ENCODE measurements around the gene LIN7A.
A peak's percentile ranks its signal among the peaks of the same experiment; 100 is the strongest.
"Not testable (repeated sequence)": the region's sequence is repeated elsewhere in the genome, so short reads cannot be mapped to it uniquely, and the experiment has no call there.

Gene LIN7A

DNA sequence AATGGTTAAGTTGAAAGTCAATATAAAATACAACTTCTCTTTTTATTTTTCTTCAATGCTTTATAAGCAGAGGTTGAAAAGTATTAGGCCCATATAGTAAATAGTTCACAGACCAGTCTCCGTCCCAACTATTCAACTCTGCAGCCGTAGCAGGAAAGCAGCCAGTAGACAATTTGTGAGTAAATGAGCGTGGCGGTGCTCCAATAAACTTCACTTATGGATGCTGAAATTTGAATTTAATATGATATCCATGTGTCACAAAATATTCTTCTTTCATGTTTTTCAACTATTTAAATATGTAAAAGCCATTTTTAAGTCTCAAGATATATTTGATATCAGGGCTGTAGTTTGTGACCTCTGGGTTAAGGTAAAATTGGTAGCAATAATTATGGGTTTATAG is 17.7 kb downstream of the LIN7A start:
- no peak for DNase-seq

DNA sequence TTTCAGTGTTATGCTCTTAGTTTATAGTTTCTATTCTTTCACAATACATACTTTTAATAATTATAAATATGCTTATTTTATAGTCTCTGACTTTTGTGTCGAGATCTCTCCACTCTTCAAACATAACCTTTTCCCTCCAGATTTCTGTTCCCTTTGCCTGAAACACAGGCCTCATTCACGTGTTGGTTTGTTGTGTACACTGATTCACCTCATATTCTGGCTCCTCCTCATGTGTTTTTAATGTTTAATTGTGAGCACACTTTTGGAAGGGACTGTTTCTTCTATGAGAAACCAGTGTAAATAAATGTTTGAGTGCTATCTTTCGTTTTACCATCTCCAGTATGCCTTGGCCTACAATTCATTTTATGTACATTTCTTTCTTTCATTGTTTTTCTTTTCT is 20.1 kb downstream of the LIN7A start:
- DNase-seq: no peak

DNA sequence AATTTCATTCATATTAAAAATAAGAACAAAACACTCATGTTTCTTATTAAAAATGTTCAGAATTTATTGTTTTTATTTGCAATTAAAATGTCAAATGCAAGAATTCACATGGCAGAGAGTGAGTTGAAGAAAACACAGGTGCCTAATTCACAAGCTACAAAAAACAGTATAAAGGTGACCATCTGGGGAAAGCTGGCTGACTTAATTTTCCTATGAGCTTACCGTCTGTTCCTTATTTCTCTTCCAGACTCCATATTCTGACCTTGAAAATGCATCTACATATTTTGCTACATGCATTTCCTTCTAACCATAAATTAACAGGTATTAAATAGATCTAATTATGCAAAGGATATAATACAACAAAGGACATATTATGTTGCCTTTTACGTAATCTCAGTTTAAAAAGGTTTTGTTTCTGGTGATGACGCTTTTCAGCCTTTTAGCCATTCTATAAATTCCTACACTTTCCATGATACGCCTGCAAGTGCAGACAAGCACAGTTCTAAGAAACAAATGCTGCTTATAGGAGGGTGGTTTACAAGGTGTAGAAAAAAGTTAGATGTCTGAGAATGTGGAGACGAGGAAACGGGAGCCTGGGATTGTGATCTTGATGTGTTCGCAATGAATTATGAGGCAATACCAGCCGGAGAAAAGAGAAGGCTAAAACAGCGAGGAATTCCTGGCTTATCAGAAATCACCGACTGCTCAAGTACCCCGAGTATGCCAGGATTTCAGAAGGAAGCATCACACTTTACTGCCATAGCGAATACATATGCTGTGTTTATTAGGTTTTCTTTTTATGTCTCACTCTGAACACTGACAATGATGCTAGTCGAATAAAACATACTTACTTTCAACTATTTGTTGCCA is 24.6 kb downstream of the LIN7A start:
- DNase-seq: no peak

DNA sequence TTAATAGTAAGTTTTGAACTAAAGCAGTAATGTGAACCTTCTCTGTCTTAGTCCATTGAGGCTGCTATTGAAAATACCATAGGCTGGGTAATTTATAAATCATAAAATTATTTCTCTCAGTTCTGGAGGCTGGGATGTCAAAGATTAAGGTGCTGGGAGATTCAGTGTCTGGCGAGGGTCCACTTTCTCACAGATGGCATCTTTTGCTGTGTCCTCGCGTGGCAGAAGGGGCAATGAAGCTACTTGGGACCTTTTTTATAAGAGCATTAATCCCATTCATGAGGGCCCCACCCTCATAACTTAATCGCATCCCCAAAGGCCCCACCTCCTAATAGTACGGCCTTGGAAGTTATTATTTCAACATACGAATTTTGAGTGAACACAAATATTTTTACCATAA is 28.4 kb downstream of the LIN7A start:
- DNase-seq: no peak

DNA sequence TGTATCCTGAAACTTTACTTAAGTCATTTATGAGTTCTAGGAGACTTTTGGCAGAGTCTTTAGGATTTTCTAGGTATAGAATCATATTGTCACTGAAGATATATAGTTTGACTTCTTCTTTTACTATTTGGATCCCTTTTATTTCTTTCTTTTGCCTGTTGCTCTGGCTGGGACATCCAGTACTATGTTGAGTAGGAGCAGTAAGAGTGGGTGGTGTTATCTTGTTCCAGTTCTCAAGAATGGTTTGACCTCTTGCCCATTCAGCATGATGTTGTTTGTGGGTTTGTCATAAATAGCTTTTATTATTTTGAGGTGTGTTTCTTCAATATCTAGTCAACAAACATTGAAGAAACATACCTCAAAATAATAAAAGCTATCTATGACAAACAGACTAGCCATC is 35.0 kb downstream of the LIN7A start:
- DNase-seq: no peak

DNA sequence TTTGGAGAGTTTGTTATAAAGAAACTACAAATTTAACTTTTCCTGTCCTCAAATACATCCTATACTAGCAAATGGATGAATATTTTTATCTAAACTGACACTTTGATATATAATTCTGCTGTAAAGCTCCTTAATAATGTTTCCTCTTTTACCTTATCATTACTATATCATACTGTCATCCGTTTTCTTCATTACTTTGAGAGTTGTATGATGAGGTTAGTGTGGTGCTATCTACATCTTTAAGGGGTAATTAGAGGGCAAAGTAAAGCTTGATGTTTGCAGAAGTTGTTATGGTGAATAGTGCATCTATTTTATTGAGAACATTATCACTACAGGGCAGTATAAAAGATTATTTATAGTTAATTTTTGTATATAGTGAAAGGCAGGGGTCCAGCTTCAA is 36.1 kb downstream of the LIN7A start:
- no peak for DNase-seq

DNA sequence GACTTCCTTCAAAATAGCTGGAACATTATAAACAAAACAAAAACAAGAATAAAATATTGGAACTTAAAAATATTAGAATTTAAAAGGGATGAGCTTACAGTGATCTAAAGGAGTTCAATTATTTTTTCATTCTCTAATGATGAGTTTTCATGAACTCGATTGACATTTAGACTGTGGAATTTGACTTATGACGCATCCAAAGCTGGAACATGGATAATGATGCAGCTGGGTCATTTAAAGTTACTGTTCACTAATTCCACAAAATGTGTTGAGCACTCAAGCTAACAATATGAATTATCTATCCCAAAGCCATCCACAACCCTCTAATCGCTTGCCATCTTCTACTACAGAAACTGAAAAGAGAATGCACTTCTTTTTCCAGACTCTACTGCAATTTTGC is 42.5 kb downstream of the LIN7A start:
- no peak for DNase-seq

DNA sequence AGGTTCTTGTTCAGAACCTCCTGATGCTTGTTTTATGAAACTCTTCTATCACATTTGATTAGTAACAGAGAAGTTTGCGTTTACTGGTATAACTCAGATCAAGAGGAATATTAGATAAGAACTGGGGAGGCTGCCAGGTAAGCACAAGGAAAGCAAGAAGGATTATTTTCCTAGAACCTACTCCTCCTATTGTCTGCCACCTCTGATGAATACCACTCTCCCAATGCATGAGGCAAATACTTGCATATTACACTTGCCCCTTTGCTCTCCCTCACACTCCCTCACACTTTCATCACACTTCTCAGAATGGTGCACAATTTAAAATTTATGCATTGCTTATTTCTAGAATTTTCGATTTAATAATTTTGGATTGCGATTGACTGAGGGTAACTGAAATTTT is 43.6 kb downstream of the LIN7A start:
- no peak for DNase-seq

DNA sequence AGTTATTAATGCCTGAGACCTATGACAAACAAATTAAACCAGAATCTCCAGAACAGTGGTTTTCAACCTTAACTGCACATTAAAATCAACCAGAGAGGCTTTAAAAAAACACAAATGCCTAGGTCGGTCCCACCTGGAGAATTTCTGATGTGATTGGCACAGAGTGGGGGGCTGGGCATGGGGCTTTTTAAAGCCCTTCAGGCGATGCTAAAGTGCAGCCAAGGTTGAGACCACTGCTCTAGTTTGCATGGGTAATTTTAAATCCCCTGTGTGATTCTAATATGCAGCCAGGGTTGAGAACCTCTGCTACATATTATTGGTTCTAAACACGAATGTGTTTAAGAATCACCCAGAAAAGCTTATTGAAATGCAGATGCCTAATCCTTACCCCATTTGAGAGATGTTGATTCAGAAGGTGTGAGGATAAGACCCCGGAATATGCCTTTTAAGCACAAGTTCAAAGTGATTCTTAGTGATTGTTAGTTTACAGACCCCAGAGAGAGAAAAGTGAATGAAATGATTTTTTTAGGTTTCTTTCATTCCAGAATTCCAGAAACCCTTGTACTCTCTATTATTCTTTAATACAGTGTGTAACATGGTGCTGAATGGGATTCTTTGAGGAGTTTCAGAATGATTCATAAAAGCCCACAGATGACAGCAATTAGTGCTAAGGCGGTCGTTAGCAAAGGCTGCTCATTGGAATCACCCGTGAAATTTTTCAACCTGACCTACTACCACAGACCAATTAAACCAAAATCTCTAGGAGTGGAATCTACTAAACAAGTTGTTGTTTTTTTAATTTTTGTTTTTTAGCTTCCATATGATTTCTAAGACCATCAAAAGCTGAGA is 44.9 kb downstream of the LIN7A start:
- no peak for DNase-seq

DNA sequence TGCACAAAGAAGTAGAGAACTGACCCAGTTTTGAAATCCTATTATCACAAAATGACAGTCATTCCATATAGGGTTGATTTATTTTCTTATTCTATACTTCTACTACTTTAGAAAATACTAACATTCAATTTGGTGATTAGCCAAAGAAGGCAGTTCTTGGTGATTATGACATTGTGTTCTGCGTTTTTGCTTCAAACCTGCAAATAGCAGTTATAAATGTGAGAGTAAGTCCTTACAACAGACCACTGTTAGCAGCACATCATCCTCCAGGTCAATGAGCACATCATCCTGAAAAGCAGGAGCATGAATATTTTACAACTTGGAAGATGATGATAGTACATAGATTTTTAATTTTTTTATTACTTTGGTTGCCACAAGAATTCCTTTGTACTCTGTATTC is 53.1 kb downstream of the LIN7A start:
- DNase-seq: no peak

DNA sequence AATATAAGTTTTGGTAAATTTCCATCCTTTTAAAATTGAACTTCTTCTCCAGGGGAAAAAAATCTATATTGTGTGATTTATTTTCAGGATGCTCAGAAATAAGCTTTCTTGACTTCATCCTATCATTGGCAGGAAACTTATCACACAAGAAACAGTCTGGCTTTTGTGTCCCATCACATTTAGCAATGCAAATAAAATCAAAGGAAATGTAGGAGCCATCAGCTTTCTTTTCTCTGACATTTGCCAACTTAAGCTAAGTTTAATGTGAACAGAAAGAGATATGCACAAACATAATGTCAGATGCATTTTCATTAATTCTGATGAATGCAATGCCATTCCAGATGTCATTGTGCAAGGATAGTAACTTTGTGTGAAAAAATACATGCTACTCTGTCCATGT is 56.6 kb downstream of the LIN7A start:
- no peak for DNase-seq

DNA sequence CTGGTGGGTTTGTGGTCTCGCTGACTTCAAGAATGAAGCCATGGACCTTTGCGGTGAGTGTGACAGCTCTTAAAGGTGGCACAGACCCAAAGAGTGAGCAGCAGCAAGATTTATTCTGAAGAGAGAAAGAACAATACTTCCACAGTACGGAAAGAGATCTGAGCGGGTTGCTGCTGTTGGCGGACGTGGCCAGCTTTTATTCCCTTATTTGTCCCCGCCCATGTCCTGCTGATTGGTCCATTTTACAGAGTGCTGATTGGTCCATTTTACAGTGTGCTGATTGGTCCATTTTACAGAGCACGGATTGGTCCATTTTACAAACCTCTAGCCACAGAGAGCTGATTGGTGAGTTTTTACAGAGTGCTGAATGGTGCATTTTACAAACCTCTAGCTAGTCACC is 59.3 kb downstream of the LIN7A start:
- DNase-seq: not testable (repeated sequence)

DNA sequence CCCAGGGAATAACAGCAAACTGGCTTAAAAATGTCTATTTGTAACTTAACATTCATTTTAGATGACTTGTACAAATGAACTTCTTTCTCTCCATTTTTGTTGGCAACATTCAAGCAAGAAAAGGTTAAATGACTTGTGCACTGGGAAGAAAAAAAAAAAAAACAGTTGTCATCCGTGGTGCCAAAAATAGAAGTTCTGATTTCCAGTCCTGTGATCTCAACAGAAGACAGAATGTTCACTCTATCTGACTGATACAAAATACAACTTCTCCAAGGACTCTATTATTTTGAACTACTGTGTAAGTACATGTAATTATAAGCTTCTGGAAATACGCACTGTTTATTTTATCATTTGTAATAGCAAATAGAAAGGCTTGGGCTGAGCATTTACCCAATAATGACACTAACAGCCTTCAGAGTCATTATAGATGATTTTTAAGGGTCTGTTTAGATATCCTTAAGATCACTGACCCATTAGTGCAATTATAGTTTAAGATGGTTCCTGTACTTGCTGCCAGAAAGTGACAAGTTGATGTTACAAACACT is 59.9 kb downstream of the LIN7A start:
- no peak for DNase-seq

DNA sequence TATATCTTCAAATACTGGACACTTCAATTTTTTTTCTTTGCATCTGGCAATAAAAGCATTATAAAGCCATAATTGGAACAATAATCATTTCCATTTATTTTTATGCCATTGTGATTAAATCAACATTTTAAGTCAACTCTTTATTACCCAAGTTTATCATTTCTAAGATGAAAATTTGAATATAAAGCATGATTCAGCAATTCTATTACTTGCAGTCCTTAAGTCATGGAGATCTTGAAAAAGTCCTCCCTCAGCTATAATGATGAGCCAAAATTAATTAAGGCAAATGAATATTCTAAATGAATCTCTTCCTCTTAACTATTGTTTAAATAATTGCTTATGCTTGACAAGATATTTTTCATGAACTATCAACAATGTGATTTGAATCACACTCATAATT is 65.7 kb downstream of the LIN7A start:
- DNase-seq: no peak

DNA sequence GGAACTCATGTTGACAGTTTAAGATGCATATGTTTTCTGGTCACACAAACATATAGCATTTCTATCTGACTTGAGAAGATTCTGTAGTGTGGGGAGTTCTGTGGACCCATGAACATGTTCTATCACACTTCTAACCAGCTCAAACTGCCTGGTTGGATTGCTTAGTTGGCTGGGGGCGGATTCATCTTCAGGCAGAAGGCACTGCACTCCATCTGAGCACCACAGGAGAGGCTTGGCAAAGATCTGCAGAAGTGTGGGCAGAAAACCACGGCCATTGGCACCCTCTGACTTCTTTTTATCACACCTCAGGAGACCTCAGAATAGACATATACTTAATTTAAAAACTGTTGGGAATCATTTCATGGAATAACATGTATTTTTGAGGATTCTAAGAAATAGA is 68.5 kb downstream of the LIN7A start:
- peak in 1 of 51 donors; percentile 4 for DNase-seq

DNA sequence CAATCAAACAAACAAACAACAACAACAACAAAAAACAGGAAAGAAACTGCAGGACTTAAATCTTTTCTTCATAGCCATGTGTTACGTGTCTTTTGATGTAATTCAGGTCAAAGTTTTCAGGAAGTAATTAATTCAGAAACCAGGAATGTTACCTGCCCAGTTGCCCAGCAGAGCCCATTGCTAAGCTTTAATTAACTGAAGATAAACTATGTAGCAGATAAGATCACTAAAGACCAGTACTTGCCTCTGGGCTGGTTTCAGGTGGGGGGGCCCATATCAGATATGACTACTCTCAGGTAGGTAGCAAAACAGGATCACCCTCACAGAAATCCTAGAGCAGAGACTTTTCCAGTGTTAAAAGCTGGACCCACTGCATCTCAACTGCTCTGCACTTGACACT is 69.2 kb downstream of the LIN7A start:
- DNase-seq: no peak

DNA sequence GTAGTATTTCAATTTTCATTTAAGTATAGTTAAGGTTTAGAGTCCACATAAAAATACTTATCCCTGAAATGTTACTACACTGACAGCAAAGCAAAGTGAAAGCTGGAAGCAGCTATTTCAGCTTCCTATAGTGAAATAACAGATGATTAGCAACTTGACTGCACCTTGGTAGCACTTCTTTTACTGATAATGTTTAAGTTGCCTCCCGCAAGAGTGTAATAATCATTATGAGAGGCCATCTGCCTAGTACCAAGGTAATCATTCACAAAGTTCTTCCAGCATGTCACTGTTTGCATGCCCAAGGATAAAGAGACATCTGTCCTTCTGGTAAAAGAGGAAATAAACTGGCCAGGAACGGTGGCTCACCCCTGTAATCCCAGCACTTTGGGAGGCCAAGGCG is 69.8 kb downstream of the LIN7A start:
- no peak for DNase-seq

DNA sequence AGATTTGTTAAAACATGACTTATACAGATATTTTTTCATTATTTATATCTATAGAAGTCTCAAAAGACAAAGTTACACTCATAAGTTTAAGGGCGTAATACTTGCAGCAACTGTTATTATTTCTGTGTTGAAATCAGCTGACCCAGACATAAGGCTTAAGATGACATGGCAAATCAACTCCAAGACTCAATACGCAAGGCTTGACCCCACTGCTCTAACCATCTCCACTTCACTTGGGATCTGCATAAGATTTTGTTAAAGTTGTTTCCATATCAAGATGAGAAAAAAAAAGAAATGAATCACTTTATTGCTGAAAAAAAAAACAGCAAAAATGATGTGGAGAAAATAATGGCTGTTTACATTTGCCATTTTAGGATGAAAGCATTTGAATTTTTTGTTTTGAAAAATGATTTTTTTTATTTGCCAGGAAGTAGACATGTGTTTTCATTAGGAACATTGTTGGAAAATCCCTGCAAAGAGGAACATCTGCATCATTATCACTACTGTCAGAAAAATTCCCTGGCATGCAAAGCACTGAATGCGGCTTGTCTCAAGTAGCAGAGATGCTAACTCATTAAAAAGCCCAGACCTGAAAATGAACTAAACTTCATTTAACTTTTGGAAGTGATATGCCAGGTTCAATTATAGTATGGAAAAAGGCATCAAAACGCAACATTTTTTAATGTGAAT is 73.5 kb downstream of the LIN7A start:
- DNase-seq: no peak

DNA sequence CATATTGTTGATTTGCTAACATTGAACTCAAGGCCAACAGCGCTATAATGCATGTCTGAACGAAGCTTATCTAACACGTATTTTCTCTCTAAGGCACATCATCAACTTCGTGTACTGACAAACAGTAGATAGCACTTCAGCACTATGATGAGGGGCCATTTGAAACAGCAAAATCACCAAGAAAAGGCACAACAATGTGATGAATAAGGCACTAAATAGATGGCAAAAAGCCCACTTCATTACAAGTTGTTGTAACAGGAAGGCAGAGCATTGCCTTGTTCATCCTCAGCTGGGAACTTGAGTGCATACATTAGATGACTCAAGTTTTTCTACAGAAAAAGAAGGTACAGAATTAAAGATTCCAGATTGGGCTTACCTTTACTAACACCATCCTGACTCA is 75.2 kb downstream of the LIN7A start:
- no peak for DNase-seq

DNA sequence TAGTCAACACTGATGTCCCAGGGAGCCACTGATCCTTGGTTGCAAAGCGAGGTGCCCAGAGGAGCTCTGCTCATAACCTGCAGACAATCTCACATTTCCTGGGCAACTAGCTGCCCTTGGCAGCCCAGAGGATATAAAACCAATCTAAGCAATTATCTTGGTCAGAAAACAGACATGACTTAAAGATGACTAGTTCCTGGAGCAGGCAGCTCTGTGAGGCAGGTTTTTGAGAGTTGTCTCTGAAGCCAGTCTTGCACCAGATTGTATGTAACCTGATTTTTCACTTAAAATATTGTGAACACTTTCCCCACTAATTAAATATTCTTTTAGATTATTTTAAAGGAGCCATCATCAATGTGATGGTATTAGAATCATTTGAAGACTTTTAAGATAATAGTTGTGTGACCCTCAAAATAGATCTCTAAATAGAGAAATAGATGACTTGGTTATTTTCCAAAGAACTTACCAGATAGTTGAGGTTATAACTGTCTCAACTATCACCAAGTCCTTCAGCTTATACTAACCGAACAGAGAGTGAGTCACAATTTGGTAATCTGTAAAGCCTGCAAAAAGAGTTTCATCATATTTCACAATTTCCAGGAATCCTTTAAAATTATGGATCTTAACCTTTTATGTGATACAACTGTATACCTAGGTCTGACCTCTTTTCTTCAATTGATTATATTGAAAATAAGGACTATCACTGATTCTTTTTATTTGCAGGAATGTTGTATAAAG is 75.9 kb downstream of the LIN7A start:
- DNase-seq: no peak

DNA sequence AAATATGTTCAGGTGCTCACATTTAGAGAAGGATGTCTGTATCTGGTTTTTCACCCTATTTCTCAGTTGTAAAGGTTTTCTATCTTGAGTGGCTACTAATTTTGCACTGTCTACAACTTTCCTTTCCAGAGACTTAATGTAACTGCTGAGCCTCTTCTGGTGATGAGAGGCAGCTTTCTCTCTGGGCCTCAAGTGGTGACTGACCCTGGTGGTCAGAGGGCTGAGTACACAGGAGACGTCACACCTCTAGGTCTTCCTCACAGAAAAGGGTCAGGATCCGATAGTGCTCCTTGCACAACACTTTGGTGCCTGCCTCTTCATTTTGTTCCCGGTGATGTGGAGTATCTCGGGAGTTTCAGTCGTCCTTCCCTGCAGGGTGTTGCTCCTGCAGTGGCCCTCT is 76.8 kb downstream of the LIN7A start:
- DNase-seq: no peak
